ENCODE measurements around the gene CFAP65. TPM values are rescaled to one million over a fixed set of nuclear protein-coding genes. Genes with fewer than 3 reads are reported as not detected.

Gene CFAP65
- total and polyA plus RNA-seq, 2 of the 13 experiments (the other 11 are each of a cell fraction or from before 2014, with no cell fraction given) = 0.05 TPM; not detected in 1

- TF ChIP-seq TMF1 (CRISPR knock-in tag; IDR thresholded peaks at IDR 0.05; ENCODE audit: low read depth) = peak; percentile 96
- TF ChIP-seq ARID5B (CRISPR knock-in tag; IDR thresholded peaks at IDR 0.05) = peak; percentile 47; the same call in 1 of the 2 replicates
- TF ChIP-seq ATF6 (CRISPR knock-in tag; conservative IDR thresholded peaks at IDR 0.05) = 0 out of 2 replicates have a peak, but pooled peaks have one; percentile 81
- 0 out of 2 replicates have a peak, but pooled peaks have one; percentile 28 for TF ChIP-seq ZBTB34 (CRISPR knock-in tag; IDR thresholded peaks at IDR 0.05)
- peak; percentile 82; the same call in 1 of the 2 replicates for TF ChIP-seq GLI4 (CRISPR knock-in tag; IDR thresholded peaks at IDR 0.05; ENCODE audit: borderline replicate concordance)
- TF ChIP-seq ZNF784 (CRISPR knock-in tag; IDR thresholded peaks at IDR 0.05; ENCODE audit: borderline replicate concordance) = peak; percentile 86
- no peak for TF ChIP-seq NCOA5 (CRISPR knock-in tag; IDR thresholded peaks at IDR 0.05)
- TF ChIP-seq ZNF143 (CRISPR knock-in tag; IDR thresholded peaks at IDR 0.05) = 0 out of 2 replicates have a peak, but pooled peaks have one; percentile 14
- TF ChIP-seq KMT2A (CRISPR knock-in tag; IDR thresholded peaks at IDR 0.05) = peak; percentile 44; the same call in 1 of the 2 replicates
- peak; percentile 98 for TF ChIP-seq ISX (CRISPR knock-in tag; conservative IDR thresholded peaks at IDR 0.05)
- TF ChIP-seq PTBP1 (IDR thresholded peaks at IDR 0.05; ENCODE audit: low read depth, low read length, poor library complexity, severe bottlenecking) = no peak
- no peak for TF ChIP-seq ZNF251 (CRISPR knock-in tag; IDR thresholded peaks at IDR 0.05)
- peak; percentile 78; the same call in 1 of the 2 replicates for TF ChIP-seq MTF2 (CRISPR knock-in tag; IDR thresholded peaks at IDR 0.05; ENCODE audit: borderline replicate concordance)
- TF ChIP-seq ELF1 (CRISPR knock-in tag; IDR thresholded peaks at IDR 0.05) = peak; percentile 39; the same call in 1 of the 2 replicates
- TF ChIP-seq ZBTB10 (CRISPR knock-in tag; IDR thresholded peaks at IDR 0.05; ENCODE audit: borderline replicate concordance) = peak; percentile 83; the same call in 1 of the 2 replicates
- TF ChIP-seq ZNF30 (CRISPR knock-in tag; IDR thresholded peaks at IDR 0.05) = 0 out of 2 replicates have a peak, but pooled peaks have one; percentile 64
- no peak for TF ChIP-seq FOXP1 (IDR thresholded peaks at IDR 0.05)
- no peak for TF ChIP-seq FOXP1 (CRISPR knock-in tag; IDR thresholded peaks at IDR 0.05)
- peak; percentile 40; the same call in 1 of the 2 replicates for TF ChIP-seq FOXA3 (CRISPR knock-in tag; IDR thresholded peaks at IDR 0.05)
Observed at GRCh38 chr2:218962859-218963492, 78.3 kb downstream of the CFAP65 start (continued).

Data from HepG2 (cell line).